DMS 273 treated with DMSO at 0.1 percent for 48 hours (cell line): ENCODE measurements around the gene MYO3A.
"Not testable (repeated sequence)": the region's sequence is repeated elsewhere in the genome, so short reads cannot be mapped to it uniquely, and the experiment has no call there.

Source experiments
- DNase-seq: peaks from one replicate; lab custom pipeline; 2025; lab: John Stamatoyannopoulos, UW

MYO3A gene

GRCh38 chr10:25988583-25988982, 54.6 kb downstream of the MYO3A start:
- DNase-seq, result no peak

GRCh38 chr10:25989951-25990350, 55.9 kb downstream of the MYO3A start:
- DNase-seq, result no peak

GRCh38 chr10:25999295-25999981, 65.4 kb downstream of the MYO3A start:
- no peak for DNase-seq

- no peak for DNase-seq
Observed at GRCh38 chr10:26000971-26001370, 66.9 kb downstream of the MYO3A start.

GRCh38 chr10:26002466-26002865, 68.4 kb downstream of the MYO3A start:
- DNase-seq, result not testable (repeated sequence)

GRCh38 chr10:26015092-26015491, 81.1 kb downstream of the MYO3A start:
- DNase-seq, result no peak

- no peak for DNase-seq
Observed at GRCh38 chr10:26022831-26023230, 88.8 kb downstream of the MYO3A start.

- DNase-seq, result no peak
Observed at GRCh38 chr10:26024303-26024702, 90.3 kb downstream of the MYO3A start.

GRCh38 chr10:26025523-26025922, 91.5 kb downstream of the MYO3A start:
- DNase-seq, result no peak

- DNase-seq, result no peak
Observed at GRCh38 chr10:26029858-26030257, 95.8 kb downstream of the MYO3A start.

GRCh38 chr10:26031300-26031699, 97.3 kb downstream of the MYO3A start:
- no peak for DNase-seq

- DNase-seq, result no peak
Observed at GRCh38 chr10:26043469-26043868, 109.4 kb downstream of the MYO3A start.

- DNase-seq, result no peak
Observed at GRCh38 chr10:26044141-26044749, 110.2 kb downstream of the MYO3A start.

GRCh38 chr10:26046073-26046700, 112.2 kb downstream of the MYO3A start:
- DNase-seq, result no peak

- no peak for DNase-seq
Observed at GRCh38 chr10:26048756-26049155, 114.7 kb downstream of the MYO3A start.

- no peak for DNase-seq
Observed at GRCh38 chr10:26052326-26052725, 118.3 kb downstream of the MYO3A start.

- no peak for DNase-seq
Observed at GRCh38 chr10:26057466-26057865, 123.4 kb downstream of the MYO3A start.

- no peak for DNase-seq
Observed at GRCh38 chr10:26064106-26064505, 130.1 kb downstream of the MYO3A start.

GRCh38 chr10:26067680-26068079, 133.7 kb downstream of the MYO3A start:
- DNase-seq, result no peak

- not testable (repeated sequence) for DNase-seq
Observed at GRCh38 chr10:26080971-26081370, 146.9 kb downstream of the MYO3A start.

- DNase-seq, result no peak
Observed at GRCh38 chr10:26081459-26081858, 147.4 kb downstream of the MYO3A start.

GRCh38 chr10:26085549-26085948, 151.5 kb downstream of the MYO3A start:
- DNase-seq, result no peak

- no peak for DNase-seq
Observed at GRCh38 chr10:26087666-26088065, 153.6 kb downstream of the MYO3A start.
